ENCODE measurements around the gene STX16. TPM values are rescaled to one million over a fixed set of nuclear protein-coding genes. Genes with fewer than 3 reads are reported as not detected.

STX16 gene, protein sequence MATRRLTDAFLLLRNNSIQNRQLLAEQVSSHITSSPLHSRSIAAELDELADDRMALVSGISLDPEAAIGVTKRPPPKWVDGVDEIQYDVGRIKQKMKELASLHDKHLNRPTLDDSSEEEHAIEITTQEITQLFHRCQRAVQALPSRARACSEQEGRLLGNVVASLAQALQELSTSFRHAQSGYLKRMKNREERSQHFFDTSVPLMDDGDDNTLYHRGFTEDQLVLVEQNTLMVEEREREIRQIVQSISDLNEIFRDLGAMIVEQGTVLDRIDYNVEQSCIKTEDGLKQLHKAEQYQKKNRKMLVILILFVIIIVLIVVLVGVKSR
- total RNA-seq (2022), result 82.2 and 97.0 TPM in 2 replicates
- percentile 99 among the genes with signal in this experiment for Bru-seq, nascent RNA
- percentile 100 among the genes with signal in this experiment for BruChase-seq, experiment 1, labeled RNA remaining after a 2-hour chase
- BruChase-seq, experiment 2, labeled RNA remaining after a 6-hour chase, result percentile 99 among the genes with signal in this experiment
- long read RNA-seq, full-length matches to known transcripts, result 16 of 34 reads
- long read RNA-seq, partial matches to known transcripts, result 12 of 34 reads
- long read RNA-seq, other reads (novel, unspliced or antisense), result 6 of 34 reads

DNA sequence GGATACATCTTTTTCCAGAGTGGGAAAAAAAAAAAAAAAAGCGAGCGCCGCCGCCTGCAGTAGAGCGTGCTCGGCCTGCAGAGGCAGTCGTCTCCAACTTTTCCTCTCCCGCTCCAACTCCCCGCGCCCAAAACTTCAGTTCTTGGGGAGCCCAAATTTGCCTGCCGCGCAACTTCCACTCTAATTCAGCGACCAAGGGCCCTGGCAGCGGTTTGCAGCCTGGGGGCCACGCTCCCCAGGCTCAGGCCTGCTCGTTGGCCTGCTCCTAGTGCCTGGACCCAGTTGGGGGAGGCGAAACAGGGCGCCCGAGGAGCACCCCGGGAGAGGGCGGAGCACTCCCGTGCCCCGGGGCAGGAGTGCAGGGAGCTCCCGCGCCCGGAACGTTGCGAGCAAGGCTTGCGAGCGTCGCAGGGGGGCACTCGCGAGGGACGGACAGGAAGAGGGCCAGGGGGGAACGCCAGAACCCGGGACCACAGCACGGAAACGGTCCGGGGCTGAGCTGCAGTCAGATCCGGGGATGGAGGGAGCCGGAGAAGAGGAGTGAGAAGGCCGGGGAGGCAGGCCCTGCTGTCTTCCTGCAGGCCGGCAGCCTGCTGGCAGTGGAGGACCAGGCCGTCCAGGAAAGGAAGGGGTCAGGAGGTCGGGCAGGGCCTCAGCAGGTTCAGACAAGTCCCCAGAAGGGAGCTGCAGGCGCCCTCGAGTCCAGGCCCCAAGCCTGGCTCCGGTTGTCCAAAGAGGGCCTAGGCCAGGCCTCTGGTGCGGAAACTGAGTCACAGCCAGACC lies at the start of gene STX16:
STX16 (plus strand) TSS at position 508 of the 783 bp plus-strand sequence. CDS start 724 bp downstream, outside the sequence.
- DNase-seq, result peak; percentile 97 to 98
- peak within 1 kb of the TSS; percentile 91 for H3K27ac Mint-ChIP-seq (ENCODE audit: unreplicated experiment)
- no peaks in the 10 kb centered on the region for H3K27me3 Mint-ChIP-seq (ENCODE audit: insufficient read depth, unreplicated experiment)
- Histone ChIP-seq H3K27me3 (replicated peaks; ENCODE audit: control insufficient read depth, insufficient read depth, low read length) (no peaks in the 10 kb centered on the region), H3K9me3 (no peaks in the 10 kb centered on the region), H3K4me3 (ENCODE audit: low read depth, low read length) (peak within 1 kb of the TSS; percentile 69), H3K4me1 (peaks cover 23% of the 10 kb centered on the region), H3K36me3 (ENCODE audit: control insufficient read depth, insufficient read depth, low read length) (no peaks in the 10 kb centered on the region; the same call in 1 of the 2 replicates)
- TSS peak; percentile 43 for BruUV-seq (replicated peaks)
- peaks cover 22% of the 10 kb centered on the region for H3K36me3 Mint-ChIP-seq (ENCODE audit: insufficient read depth, unreplicated experiment)
- peaks cover 16% of the 10 kb centered on the region for H3K4me1 Mint-ChIP-seq (ENCODE audit: low read depth, unreplicated experiment)
- peak within 1 kb of the TSS; percentile 88 for H3K4me3 Mint-ChIP-seq (ENCODE audit: unreplicated experiment)
- no peaks in the 10 kb centered on the region for H3K9me3 Mint-ChIP-seq (ENCODE audit: unreplicated experiment)
- intact Hi-C loops (cut with micrococcal nuclease; ENCODE audit: unreplicated experiment), result loop anchor here (2.0 to 5.0 kb wide), 5 partner anchors 41 to 414 kb away; partner anchors contain the start of genes GNAS, GNAS-AS1 and NPEPL1
- TF ChIP-seq, protein P1, sequence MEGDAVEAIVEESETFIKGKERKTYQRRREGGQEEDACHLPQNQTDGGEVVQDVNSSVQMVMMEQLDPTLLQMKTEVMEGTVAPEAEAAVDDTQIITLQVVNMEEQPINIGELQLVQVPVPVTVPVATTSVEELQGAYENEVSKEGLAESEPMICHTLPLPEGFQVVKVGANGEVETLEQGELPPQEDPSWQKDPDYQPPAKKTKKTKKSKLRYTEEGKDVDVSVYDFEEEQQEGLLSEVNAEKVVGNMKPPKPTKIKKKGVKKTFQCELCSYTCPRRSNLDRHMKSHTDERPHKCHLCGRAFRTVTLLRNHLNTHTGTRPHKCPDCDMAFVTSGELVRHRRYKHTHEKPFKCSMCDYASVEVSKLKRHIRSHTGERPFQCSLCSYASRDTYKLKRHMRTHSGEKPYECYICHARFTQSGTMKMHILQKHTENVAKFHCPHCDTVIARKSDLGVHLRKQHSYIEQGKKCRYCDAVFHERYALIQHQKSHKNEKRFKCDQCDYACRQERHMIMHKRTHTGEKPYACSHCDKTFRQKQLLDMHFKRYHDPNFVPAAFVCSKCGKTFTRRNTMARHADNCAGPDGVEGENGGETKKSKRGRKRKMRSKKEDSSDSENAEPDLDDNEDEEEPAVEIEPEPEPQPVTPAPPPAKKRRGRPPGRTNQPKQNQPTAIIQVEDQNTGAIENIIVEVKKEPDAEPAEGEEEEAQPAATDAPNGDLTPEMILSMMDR (IDR thresholded peaks at IDR 0.05; ENCODE audit: insufficient read depth in 1 of 2, low read depth in 1 of 2, low read length in 1 of 2, severe bottlenecking in 1 of 2, unreplicated experiment in 1 of 2), result peak; percentile 88 to 96
- POLR2A ChIA-PET, result interaction anchor here (0.6 to 1.5 kb wide), 18 partner anchors 8 to 658 kb away, joined by 3 to 10 read pairs (median 5); partner anchors contain the start of genes NELFCD and VAPB
- CTCF ChIA-PET, result interaction anchor here (0.6 to 1.8 kb wide), 36 partner anchors 9 to 1388 kb away, joined by 3 to 32 read pairs (median 4); partner anchors contain the start of gene VAPB

DNA sequence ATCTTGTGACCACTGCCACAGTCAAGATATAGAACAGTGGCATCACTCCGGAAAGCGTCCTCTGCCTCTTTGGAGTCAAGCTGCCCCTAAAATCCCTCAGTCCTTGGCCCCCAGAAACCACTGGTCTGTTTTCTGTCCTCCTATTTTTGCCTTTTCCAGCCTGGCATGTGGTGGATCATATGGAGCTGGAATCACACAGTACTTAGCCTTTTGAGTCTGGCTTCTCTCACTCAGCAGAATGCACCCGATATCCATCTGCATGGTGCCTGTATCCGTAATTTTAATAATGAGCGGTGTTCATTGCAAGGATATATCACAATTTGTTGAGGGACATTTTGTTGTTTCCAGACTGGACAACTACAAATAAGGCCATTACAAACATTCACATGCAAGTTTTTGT lies 49.0 kb upstream of the STX16 start:
- ChIA-PET POLR2A (no interaction called here), CTCF (no interaction called here)
- Mint-ChIP-seq H3K27ac (ENCODE audit: unreplicated experiment) (no peak overlapping the region), H3K27me3 (ENCODE audit: insufficient read depth, unreplicated experiment) (no peaks in the 10 kb centered on the region), H3K36me3 (ENCODE audit: insufficient read depth, unreplicated experiment) (no peaks in the 10 kb centered on the region), H3K4me3 (ENCODE audit: unreplicated experiment) (no peak overlapping the region), H3K4me1 (ENCODE audit: low read depth, unreplicated experiment) (no peaks in the 10 kb centered on the region), H3K9me3 (ENCODE audit: unreplicated experiment) (peaks cover 18% of the 10 kb centered on the region)
- no TSS peak for BruUV-seq (replicated peaks)
- Histone ChIP-seq H3K27me3 (replicated peaks; ENCODE audit: control insufficient read depth, insufficient read depth, low read length) (no peaks in the 10 kb centered on the region), H3K36me3 (ENCODE audit: control insufficient read depth, insufficient read depth, low read length) (no peaks in the 10 kb centered on the region), H3K4me3 (ENCODE audit: low read depth, low read length) (no peak overlapping the region), H3K4me1 (no peaks in the 10 kb centered on the region), H3K9me3 (no peaks in the 10 kb centered on the region)
- intact Hi-C loops (cut with micrococcal nuclease; ENCODE audit: unreplicated experiment), result no loop called here
- DNase-seq, result no peak
- TF ChIP-seq, protein P1 (IDR thresholded peaks at IDR 0.05; ENCODE audit: insufficient read depth in 1 of 2, low read depth in 1 of 2, low read length in 1 of 2, severe bottlenecking in 1 of 2, unreplicated experiment in 1 of 2), result no peak

DNA sequence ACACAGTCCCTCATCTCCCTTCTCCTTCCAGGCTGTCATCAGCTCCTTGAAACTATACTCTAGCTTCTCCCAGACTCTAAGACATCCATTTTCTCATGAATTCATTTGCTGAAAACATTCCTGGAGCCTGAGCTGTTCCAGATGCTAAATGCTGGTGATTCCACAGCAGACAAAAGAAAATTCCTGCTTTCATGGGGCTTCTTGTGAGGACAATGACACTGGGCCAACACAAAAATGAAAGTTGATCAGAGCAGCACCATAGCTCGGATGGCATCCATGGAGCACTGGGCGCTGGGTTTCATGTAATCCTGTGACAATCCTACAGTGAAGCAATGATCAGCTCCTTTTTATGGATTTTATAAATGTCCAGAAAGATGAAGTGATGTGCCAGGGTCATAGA lies 47.4 kb upstream of the STX16 start:
- Mint-ChIP-seq H3K4me3 (ENCODE audit: unreplicated experiment) (no peak overlapping the region), H3K27me3 (ENCODE audit: insufficient read depth, unreplicated experiment) (peaks cover 3% of the 10 kb centered on the region), H3K27ac (ENCODE audit: unreplicated experiment) (no peak overlapping the region), H3K4me1 (ENCODE audit: low read depth, unreplicated experiment) (no peaks in the 10 kb centered on the region), H3K9me3 (ENCODE audit: unreplicated experiment) (peaks cover 10% of the 10 kb centered on the region), H3K36me3 (ENCODE audit: insufficient read depth, unreplicated experiment) (no peaks in the 10 kb centered on the region)
- Histone ChIP-seq H3K4me1 (no peaks in the 10 kb centered on the region), H3K4me3 (ENCODE audit: low read depth, low read length) (no peak overlapping the region), H3K36me3 (ENCODE audit: control insufficient read depth, insufficient read depth, low read length) (no peaks in the 10 kb centered on the region), H3K9me3 (no peaks in the 10 kb centered on the region), H3K27me3 (replicated peaks; ENCODE audit: control insufficient read depth, insufficient read depth, low read length) (no peaks in the 10 kb centered on the region; the same call in 1 of the 2 replicates)
- no TSS peak for BruUV-seq (replicated peaks)
- DNase-seq, result no peak
- intact Hi-C loops (cut with micrococcal nuclease; ENCODE audit: unreplicated experiment), result no loop called here
- TF ChIP-seq, protein P1 (IDR thresholded peaks at IDR 0.05; ENCODE audit: insufficient read depth in 1 of 2, low read depth in 1 of 2, low read length in 1 of 2, severe bottlenecking in 1 of 2, unreplicated experiment in 1 of 2), result no peak
- POLR2A ChIA-PET, result no interaction called here
- CTCF ChIA-PET, result interaction anchor here (0.5 to 1.0 kb wide), 3 partner anchors 11 to 1506 kb away, joined by 3 to 4 read pairs (median 4); no protein-coding TSS in a partner anchor
